Activated CD8-positive, alpha-beta memory T cell treated with anti-CD3 and anti-CD28 coated beads, Interleukin-2, amount 50 U/mL, for 4 hours (primary cell): ENCODE measurements around the gene FRMD4A.
"Not testable (repeated sequence)": the region's sequence is repeated elsewhere in the genome, so short reads cannot be mapped to it uniquely, and the experiment has no call there.

Source experiments
- DNase-seq: peaks from one replicate; pipeline ENCODE4 v3.0.0-alpha.2; 2020

FRMD4A gene

GRCh38 chr10:13930120-13930519 is 400.6 kb downstream of the FRMD4A start:
- no peak for DNase-seq

- no peak for DNase-seq
Observed at GRCh38 chr10:13928451-13928850, 402.3 kb downstream of the FRMD4A start.

- no peak for DNase-seq
Observed at GRCh38 chr10:13925971-13926780, 404.5 kb downstream of the FRMD4A start.

GRCh38 chr10:13924040-13924725 is 406.5 kb downstream of the FRMD4A start:
- DNase-seq, result no peak

- no peak for DNase-seq
Observed at GRCh38 chr10:13922586-13922985, 408.1 kb downstream of the FRMD4A start.

- DNase-seq, result no peak
Observed at GRCh38 chr10:13921941-13922340, 408.8 kb downstream of the FRMD4A start.

- not testable (repeated sequence) for DNase-seq
Observed at GRCh38 chr10:13921131-13921530, 409.6 kb downstream of the FRMD4A start.

GRCh38 chr10:13920465-13920864 is 410.3 kb downstream of the FRMD4A start:
- DNase-seq, result no peak

GRCh38 chr10:13920031-13920430 is 410.7 kb downstream of the FRMD4A start:
- DNase-seq, result no peak

GRCh38 chr10:13917791-13918190 is 412.9 kb downstream of the FRMD4A start:
- DNase-seq, result no peak

GRCh38 chr10:13916384-13916947 is 414.3 kb downstream of the FRMD4A start:
- no peak for DNase-seq

- no peak for DNase-seq
Observed at GRCh38 chr10:13915710-13916109, 415.0 kb downstream of the FRMD4A start.

GRCh38 chr10:13913897-13914296 is 416.8 kb downstream of the FRMD4A start:
- no peak for DNase-seq

GRCh38 chr10:13911821-13912520 is 418.8 kb downstream of the FRMD4A start:
- DNase-seq, result no peak

GRCh38 chr10:13909516-13910258 is 421.0 kb downstream of the FRMD4A start:
- no peak for DNase-seq

- no peak for DNase-seq
Observed at GRCh38 chr10:13908475-13908874, 422.2 kb downstream of the FRMD4A start.

- DNase-seq, result no peak
Observed at GRCh38 chr10:13907570-13907969, 423.2 kb downstream of the FRMD4A start.

- no peak for DNase-seq
Observed at GRCh38 chr10:13905281-13905680, 425.4 kb downstream of the FRMD4A start.

- DNase-seq, result no peak
Observed at GRCh38 chr10:13904064-13904463, 426.7 kb downstream of the FRMD4A start.

- no peak for DNase-seq
Observed at GRCh38 chr10:13902868-13903587, 427.7 kb downstream of the FRMD4A start.

- no peak for DNase-seq
Observed at GRCh38 chr10:13899941-13900340, 430.8 kb downstream of the FRMD4A start.

- not testable (repeated sequence) for DNase-seq
Observed at GRCh38 chr10:13896146-13896545, 434.6 kb downstream of the FRMD4A start.
